ENCODE data around the gene SMKR1. TPM values are rescaled to one million over a fixed set of nuclear protein-coding genes. Genes with fewer than 3 reads are reported as not detected.

The SMKR1 gene
- total RNA-seq, 1 donor from 2014 or later = 0.56 TPM

- Histone ChIP-seq H4K20me1 (ENCODE audit: low read depth) (no peaks in the 10 kb centered on the region), H3K27me3 (no peaks in the 10 kb centered on the region), H3K27ac (no peak overlapping the region), H3K4me1 (no peaks in the 10 kb centered on the region), H2AFZ (replicated peaks) (no peak overlapping the region), H3F3A (ENCODE audit: low read depth) (no peaks in the 10 kb centered on the region), H3K4me3 (no peak overlapping the region), H3K36me3 (no peaks in the 10 kb centered on the region), H3K9ac (no peak overlapping the region), H3K4me2 (no peak overlapping the region), H3K79me2 (ENCODE audit: low read depth) (no peaks in the 10 kb centered on the region), H3K9me3 (ENCODE audit: low read depth) (no peaks in the 10 kb centered on the region)
- Mint-ChIP-seq H3K36me3 (peaks cover 2% of the 10 kb centered on the region), H3K4me1 (no peaks in the 10 kb centered on the region), H3K4me3 (no peak overlapping the region), H3K9me3 (no peaks in the 10 kb centered on the region), H3K27ac (no peak overlapping the region), H3K27me3 (ENCODE audit: insufficient read depth, low read depth) (no peaks in the 10 kb centered on the region)
- TF ChIP-seq EZH2phosphoT487 (IDR thresholded peaks at IDR 0.05) = no peak
- TF ChIP-seq CTCF (IDR thresholded peaks at IDR 0.05) = no peak
- no peak for TF ChIP-seq EZH2 (IDR thresholded peaks at IDR 0.05)
- DNase-seq (ENCODE audit: low spot score) = no peak
Observed at GRCh38 chr7:129465080-129465479, 37.3 kb upstream of the SMKR1 start.

- H3K4me1 Mint-ChIP-seq = no peaks in the 10 kb centered on the region
- no peak overlapping the region for H3K4me2 ChIP-seq
- no peaks in the 10 kb centered on the region for H3K27me3 Mint-ChIP-seq (ENCODE audit: insufficient read depth, low read depth)
- peaks cover 2% of the 10 kb centered on the region for H3K36me3 Mint-ChIP-seq
- H3F3A ChIP-seq (ENCODE audit: low read depth) = no peaks in the 10 kb centered on the region
- TF ChIP-seq EZH2phosphoT487 (IDR thresholded peaks at IDR 0.05) = no peak
- TF ChIP-seq CTCF (IDR thresholded peaks at IDR 0.05) = no peak
- TF ChIP-seq EZH2 (IDR thresholded peaks at IDR 0.05) = no peak
- H3K9me3 ChIP-seq (ENCODE audit: low read depth) = no peaks in the 10 kb centered on the region
- no peak overlapping the region for H3K27ac Mint-ChIP-seq
- no peaks in the 10 kb centered on the region for H3K4me1 ChIP-seq
- no peak for DNase-seq (ENCODE audit: low spot score)
- H3K9me3 Mint-ChIP-seq = no peaks in the 10 kb centered on the region
- H3K4me3 Mint-ChIP-seq = no peak overlapping the region
- no peak overlapping the region for H3K4me3 ChIP-seq
- H3K36me3 ChIP-seq = no peaks in the 10 kb centered on the region
- H3K9ac ChIP-seq = no peak overlapping the region
- H3K27ac ChIP-seq = no peak overlapping the region
- H2AFZ ChIP-seq (replicated peaks) = no peak overlapping the region
- no peaks in the 10 kb centered on the region for H3K27me3 ChIP-seq
- no peaks in the 10 kb centered on the region for H4K20me1 ChIP-seq (ENCODE audit: low read depth)
- no peaks in the 10 kb centered on the region for H3K79me2 ChIP-seq (ENCODE audit: low read depth)
Observed at GRCh38 chr7:129466796-129467195, 35.5 kb upstream of the SMKR1 start.

GRCh38 chr7:129468087-129468486, 34.2 kb upstream of the SMKR1 start:
- H3K4me1 ChIP-seq = no peaks in the 10 kb centered on the region
- H3K4me3 ChIP-seq = no peak overlapping the region
- DNase-seq (ENCODE audit: low spot score) = no peak
- Mint-ChIP-seq H3K36me3 (peaks cover 2% of the 10 kb centered on the region), H3K27me3 (ENCODE audit: insufficient read depth, low read depth) (no peaks in the 10 kb centered on the region), H3K4me1 (no peaks in the 10 kb centered on the region), H3K4me3 (no peak overlapping the region), H3K27ac (no peak overlapping the region), H3K9me3 (no peaks in the 10 kb centered on the region)
- no peak overlapping the region for H3K9ac ChIP-seq
- no peaks in the 10 kb centered on the region for H4K20me1 ChIP-seq (ENCODE audit: low read depth)
- TF ChIP-seq CTCF (IDR thresholded peaks at IDR 0.05) (no peak), EZH2 (IDR thresholded peaks at IDR 0.05) (no peak), EZH2phosphoT487 (IDR thresholded peaks at IDR 0.05) (no peak)
- H3K27ac ChIP-seq = no peak overlapping the region
- H3K9me3 ChIP-seq (ENCODE audit: low read depth) = no peaks in the 10 kb centered on the region
- H2AFZ ChIP-seq (replicated peaks) = no peak overlapping the region
- no peaks in the 10 kb centered on the region for H3K79me2 ChIP-seq (ENCODE audit: low read depth)
- H3K27me3 ChIP-seq = no peaks in the 10 kb centered on the region
- no peak overlapping the region for H3K4me2 ChIP-seq
- no peaks in the 10 kb centered on the region for H3K36me3 ChIP-seq
- no peaks in the 10 kb centered on the region for H3F3A ChIP-seq (ENCODE audit: low read depth)
